ENCODE data around the gene NSF.
A peak's percentile ranks its signal among the peaks of the same experiment; 100 is the strongest.

Gene NSF

GRCh38 chr17:46739982-46740381 lies 149.5 kb downstream of the NSF start:
- in situ Hi-C loops (cut with HindIII; ENCODE audit: low sequenced_read_pairs): no loop called here
- H3K4me3 ChIP-seq (ENCODE audit: low read depth, low read length): no peak overlapping the region

GRCh38 chr17:46741122-46741730 lies 150.8 kb downstream of the NSF start:
- TF ChIP-seq CTCF (IDR thresholded peaks at IDR 0.05; ENCODE audit: low read depth, low read length): no peak
- no peak for DNase-seq (ENCODE audit: low read depth, low spot score)
- no peak overlapping the region for H3K4me3 ChIP-seq (ENCODE audit: low read depth, low read length)
- in situ Hi-C loops (cut with HindIII; ENCODE audit: low sequenced_read_pairs): no loop called here

More at GRCh38 chr17:46739982-46740381, 149.5 kb downstream of the NSF start:
- no peak for DNase-seq (ENCODE audit: low read depth, low spot score)
- no peak for TF ChIP-seq CTCF (IDR thresholded peaks at IDR 0.05; ENCODE audit: low read depth, low read length)

GRCh38 chr17:46742565-46743270 lies 152.2 kb downstream of the NSF start:
- peak; percentile 79 for DNase-seq (ENCODE audit: low read depth, low spot score)
- no peak overlapping the region for H3K4me3 ChIP-seq (ENCODE audit: low read depth, low read length)
- in situ Hi-C loops (cut with HindIII; ENCODE audit: low sequenced_read_pairs): no loop called here
- no peak for TF ChIP-seq CTCF (IDR thresholded peaks at IDR 0.05; ENCODE audit: low read depth, low read length)

GRCh38 chr17:46744441-46744840 lies 154.0 kb downstream of the NSF start:
- in situ Hi-C loops (cut with HindIII; ENCODE audit: low sequenced_read_pairs): no loop called here
- no peak for DNase-seq (ENCODE audit: low read depth, low spot score)
- no peak for TF ChIP-seq CTCF (IDR thresholded peaks at IDR 0.05; ENCODE audit: low read depth, low read length)
- no peak overlapping the region for H3K4me3 ChIP-seq (ENCODE audit: low read depth, low read length)

- DNase-seq (ENCODE audit: low read depth, low spot score): no peak
- in situ Hi-C loops (cut with HindIII; ENCODE audit: low sequenced_read_pairs): no loop called here
- TF ChIP-seq CTCF (IDR thresholded peaks at IDR 0.05; ENCODE audit: low read depth, low read length): no peak
- no peak overlapping the region for H3K4me3 ChIP-seq (ENCODE audit: low read depth, low read length)
These were observed 154.9 kb downstream of the NSF start for GRCh38 chr17:46745376-46745775.

GRCh38 chr17:46751425-46751824 lies 161.0 kb downstream of the NSF start:
- H3K4me3 ChIP-seq (ENCODE audit: low read depth, low read length): no peak overlapping the region
- no peak for TF ChIP-seq CTCF (IDR thresholded peaks at IDR 0.05; ENCODE audit: low read depth, low read length)
- no peak for DNase-seq (ENCODE audit: low read depth, low spot score)
- in situ Hi-C loops (cut with HindIII; ENCODE audit: low sequenced_read_pairs): no loop called here

All from astrocyte of the spinal cord (primary cell).